SK-N-SH (cell line): ENCODE measurements around the gene DEAF1. TPM values are rescaled to one million over a fixed set of nuclear protein-coding genes. Genes with fewer than 3 reads are reported as not detected.

Experiments used
- CTCF ChIA-PET: fragments of 300-600, 350-600 bp; formaldehyde crosslinking; extraction: SDS; loops from one replicate; lab custom pipeline; 2021; lab: Yijun Ruan, JAX
- POLR2A ChIA-PET: fragments of 350-600 bp; sonication (Branson Sonifier 250); formaldehyde crosslinking; extraction: SDS; loops from one replicate; lab custom pipeline; 2020; ENCODE audit warnings: antibody characterized with exemption, inconsistent platforms; lab: Yijun Ruan, JAX
- DNase-seq: peaks from one replicate; pipeline ENCODE4 v3.0.0; 2012
- H2AFZ ChIP-seq: fragments of 200-600 bp; sonication (generic); 2 replicates; pipeline ENCODE4 v1.8.1; 2016; ENCODE audit warnings: antibody characterized with exemption, mild to moderate bottlenecking, low read depth
- H3F3A ChIP-seq: fragments of 200-600 bp; sonication (generic); replicated peaks from 2 replicates; pipeline ENCODE3; 2016; ENCODE audit warnings: antibody characterized with exemption, mild to moderate bottlenecking; ENCODE audit not compliant: insufficient read depth
- H3K27ac ChIP-seq, 2 experiments: fragments of 200-500 bp in 1 of 2; fragments of 200-600 bp in 1 of 2; sonication (Bioruptor generic) in 1 of 2; sonication (generic), shearing (Covaris generic) in 1 of 2; 2 replicates each; pipeline versions ENCODE4 v1.5.1 to v1.6.1; 2014 to 2016; ENCODE audit warnings: low read depth in 2 of 2, inconsistent platforms in 1 of 2, low read length in 1 of 2, mild to moderate bottlenecking in 1 of 2, mixed read lengths in 1 of 2
- H3K27me3 ChIP-seq: fragments of 200-600 bp; sonication (generic), shearing (Covaris generic); 2 replicates; pipeline ENCODE4 v1.6.1; 2016; ENCODE audit warnings: mixed run types; ENCODE audit not compliant: insufficient read depth
- H3K36me3 ChIP-seq, 2 experiments: fragments of 200-500 bp in 1 of 2; fragments of 200-600 bp in 1 of 2; sonication (Bioruptor generic) in 1 of 2; sonication (generic) in 1 of 2; replicated peaks in 1 of 2; 2 replicates each; pipeline versions ENCODE3 to v1.5.1; 2014 to 2016; ENCODE audit warnings: low read length in 1 of 2, mild to moderate bottlenecking in 1 of 2; ENCODE audit not compliant: insufficient read depth in 2 of 2, control insufficient read depth in 1 of 2
- H3K4me1 ChIP-seq, 2 experiments: fragments of 200-500 bp in 1 of 2; fragments of 200-600 bp in 1 of 2; sonication (Bioruptor generic) in 1 of 2; sonication (generic), shearing (Covaris generic) in 1 of 2; 2 replicates each; pipeline versions ENCODE4 v1.5.1 to v1.6.1; 2014 to 2016; ENCODE audit warnings: low read depth in 1 of 2, low read length in 1 of 2, mixed run types in 1 of 2; ENCODE audit not compliant: insufficient read depth in 2 of 2, control insufficient read depth in 1 of 2
- H3K4me2 ChIP-seq: fragments of 200-600 bp; sonication (generic), shearing (Covaris generic); 2 replicates; pipeline ENCODE4 v1.6.1; 2017; ENCODE audit warnings: mixed run types
- H3K4me3 ChIP-seq, 2 experiments: fragments of 200-500 bp in 1 of 2; fragments of 200-600 bp in 1 of 2; sonication (Bioruptor generic) in 1 of 2; sonication (generic), shearing (Covaris generic) in 1 of 2; 2 replicates each; pipeline versions ENCODE4 v1.5.1 to v1.8.1; 2014 to 2016; ENCODE audit warnings: low read depth in 2 of 2, inconsistent platforms in 1 of 2, low read length in 1 of 2, mild to moderate bottlenecking in 1 of 2, mixed read lengths in 1 of 2, moderate library complexity in 1 of 2
- H3K79me2 ChIP-seq: fragments of 200-600 bp; sonication (generic); 2 replicates; pipeline ENCODE4 v1.8.1; 2017; ENCODE audit warnings: mild to moderate bottlenecking; ENCODE audit not compliant: insufficient read depth
- H3K9ac ChIP-seq: fragments of 200-600 bp; sonication (generic); 2 replicates; pipeline ENCODE4 v1.6.1; 2017; ENCODE audit warnings: mixed run types
- H3K9me2 ChIP-seq: fragments of 200-600 bp; sonication (generic); 2 replicates; pipeline ENCODE4 v1.6.1; 2017; ENCODE audit warnings: mixed run types
- H3K9me3 ChIP-seq: fragments of 200-600 bp; sonication (generic); 2 replicates; pipeline ENCODE4 v1.6.1; 2017; ENCODE audit warnings: mixed run types, mild to moderate bottlenecking, moderate library complexity
- H4K20me1 ChIP-seq: fragments of 200-600 bp; sonication (generic); 2 replicates; pipeline ENCODE4 v1.6.1; 2017; ENCODE audit warnings: mild to moderate bottlenecking, mixed run types; ENCODE audit not compliant: insufficient read depth
- CTCF ChIP-seq: fragments of 200-600 bp; sonication (generic); IDR thresholded peaks from 2 replicates; pipeline ENCODE4 v1.6.1; 2017; ENCODE audit warnings: antibody characterized with exemption, mild to moderate bottlenecking, moderate library complexity
- FOSL2 ChIP-seq: IDR thresholded peaks from 2 replicates; pipeline ENCODE4 v1.4.0; 2012; ENCODE audit warnings: low read depth, mild to moderate bottlenecking, moderate library complexity, borderline replicate concordance
- GABPA ChIP-seq: IDR thresholded peaks from 2 replicates; pipeline ENCODE4 v1.4.0; 2012; ENCODE audit warnings: low read depth, mild to moderate bottlenecking
- NRF1 ChIP-seq: IDR thresholded peaks from 2 replicates; pipeline ENCODE4 v1.6.1; 2012; ENCODE audit warnings: low read depth, mild to moderate bottlenecking, low read length
- PBX3 ChIP-seq: IDR thresholded peaks from 2 replicates; pipeline ENCODE4; 2012
- POLR2AphosphoS5 ChIP-seq: IDR thresholded peaks from 2 replicates; pipeline ENCODE4 v1.6.1; 2012; ENCODE audit warnings: low read depth, low read length
- RAD21 ChIP-seq: IDR thresholded peaks from 2 replicates; pipeline ENCODE4 v1.6.1; 2012; ENCODE audit warnings: mild to moderate bottlenecking, low read length
- RCOR1 ChIP-seq: fragments of 150-350 bp; IDR thresholded peaks from 2 replicates; pipeline ENCODE4 v1.6.1; 2017; ENCODE audit warnings: antibody characterized with exemption, low read length
- RFX5 ChIP-seq: IDR thresholded peaks from 2 replicates; pipeline ENCODE4 v1.6.1; 2012; ENCODE audit warnings: mild to moderate bottlenecking, improper control_type of control experiment, low read length
- SIN3A ChIP-seq: IDR thresholded peaks from 2 replicates; pipeline ENCODE4 v1.6.1; 2012; ENCODE audit warnings: low read depth, mild to moderate bottlenecking, low read length, moderate library complexity, borderline replicate concordance
- SMC3 ChIP-seq: IDR thresholded peaks from 2 replicates; pipeline ENCODE4 v1.6.1; 2012; ENCODE audit warnings: low read depth, low read length, improper control_type of control experiment
- TAF1 ChIP-seq: IDR thresholded peaks from 2 replicates; pipeline ENCODE4 v1.6.1; 2012; ENCODE audit warnings: low read depth, mild to moderate bottlenecking, low read length, moderate library complexity, borderline replicate concordance
- TEAD4 ChIP-seq: IDR thresholded peaks from 2 replicates; pipeline ENCODE4 v1.4.0; 2012; ENCODE audit warnings: mild to moderate bottlenecking, borderline replicate concordance; ENCODE audit not compliant: insufficient read depth
- USF1 ChIP-seq: IDR thresholded peaks from 2 replicates; pipeline ENCODE4 v1.4.0; 2012; ENCODE audit warnings: low read depth, borderline replicate concordance
- YY1 ChIP-seq: IDR thresholded peaks from 2 replicates; pipeline ENCODE4 v1.4.0; 2012; ENCODE audit warnings: low read depth, mild to moderate bottlenecking
- WGBS: methylation state at CpG from one replicate; pipeline ENCODE4 v1.1.6; 2017; ENCODE audit warnings: low lambda C conversion rate; 5-methylcytosine and 5-hydroxymethylcytosine counted together
- polyA plus RNA-seq, 3 experiments: library from polyadenylated mRNA; depleted of rRNA; stranded (reverse); fragments of >200 nt; gene quantifications; 2 replicates each; pipeline ENCODE4 v1.2.3, GENCODE V29; 2012
- TF ChIP-seq, protein P1 (sequence below): fragments of 150-350 bp; IDR thresholded peaks from 2 replicates; pipeline ENCODE4 v1.6.1; 2017; ENCODE audit warnings: antibody characterized with exemption, low read length, low read depth, borderline replicate concordance
- TF ChIP-seq, protein P2 (sequence below): IDR thresholded peaks from 2 replicates; pipeline ENCODE4 v1.4.0; 2012; ENCODE audit warnings: low read depth

Gene DEAF1
- polyA plus RNA-seq, 1 of the 3 experiments (the other 2 are of a cell fraction): 40.6 TPM

DNA sequence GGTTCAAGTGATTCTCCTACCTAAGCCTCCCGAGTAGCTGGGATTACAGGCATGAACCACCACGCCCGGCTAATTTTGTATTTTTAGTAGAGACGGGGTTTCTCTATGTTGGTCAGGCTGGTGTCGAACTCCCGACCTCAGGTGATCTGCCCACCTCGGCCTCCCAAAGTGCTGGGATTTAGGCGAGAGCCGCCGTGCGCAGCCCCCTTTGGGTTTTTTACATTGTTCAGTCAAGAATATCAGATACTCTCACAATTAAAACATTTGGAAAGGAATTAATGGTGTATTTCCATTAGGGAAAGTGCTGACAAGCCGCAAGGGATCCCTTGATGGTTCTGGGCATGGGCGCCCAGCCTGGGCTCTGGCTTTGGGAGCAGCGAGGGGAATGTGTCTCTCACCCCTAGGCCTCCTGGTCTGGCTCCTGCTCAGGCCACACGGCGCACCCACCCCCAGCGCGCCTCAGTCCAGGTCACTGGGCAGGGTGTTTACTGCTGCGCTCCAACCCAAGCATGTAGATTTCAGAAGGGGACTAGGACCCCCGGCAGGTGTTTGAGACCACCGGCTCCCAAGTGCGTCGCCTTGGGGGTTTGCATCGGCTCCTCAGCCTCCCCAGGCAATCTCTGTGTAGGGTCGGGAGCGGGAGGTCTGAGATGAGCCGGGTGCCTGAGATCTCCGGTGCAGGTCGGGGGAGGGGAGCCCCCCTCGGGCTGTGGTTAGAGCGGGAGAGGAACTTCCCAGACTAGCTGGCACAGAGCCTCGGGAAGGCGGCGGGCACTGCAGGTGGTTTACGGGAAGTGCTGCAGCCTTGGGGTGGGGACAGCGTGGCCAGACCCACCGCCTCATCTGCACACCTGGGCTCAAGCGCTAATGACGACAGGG lies 78.5 kb downstream of the DEAF1 start:
- CTCF ChIA-PET: interaction anchor here (0.6 kb wide), 1 partner anchor 19 kb away, joined by 3 read pairs; no protein-coding TSS in a partner anchor
- DNase-seq: no peak
- POLR2A ChIA-PET: no interaction called here

More for the DNA sequence above, 78.5 kb downstream of the DEAF1 start:
- Histone ChIP-seq H3K4me1 (peaks cover 0 to 14% of the 10 kb centered on the region in 2 experiments; a peak in 1 of 4 replicates), H3K9ac (peak overlapping the region; percentile 77; the same call in 1 of the 2 replicates), H3K9me3 (no peaks in the 10 kb centered on the region)
- no peak for TF ChIP-seq PBX3
- TF ChIP-seq, protein P1, sequence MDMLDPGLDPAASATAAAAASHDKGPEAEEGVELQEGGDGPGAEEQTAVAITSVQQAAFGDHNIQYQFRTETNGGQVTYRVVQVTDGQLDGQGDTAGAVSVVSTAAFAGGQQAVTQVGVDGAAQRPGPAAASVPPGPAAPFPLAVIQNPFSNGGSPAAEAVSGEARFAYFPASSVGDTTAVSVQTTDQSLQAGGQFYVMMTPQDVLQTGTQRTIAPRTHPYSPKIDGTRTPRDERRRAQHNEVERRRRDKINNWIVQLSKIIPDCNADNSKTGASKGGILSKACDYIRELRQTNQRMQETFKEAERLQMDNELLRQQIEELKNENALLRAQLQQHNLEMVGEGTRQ: no peak
- no peak for TF ChIP-seq NRF1
- TF ChIP-seq SIN3A: no peak
- TF ChIP-seq FOSL2: no peak
- TF ChIP-seq RCOR1: no peak
- TF ChIP-seq POLR2AphosphoS5: no peak
- TF ChIP-seq TAF1: no peak
- no peak for TF ChIP-seq RAD21
- TF ChIP-seq, protein P2, sequence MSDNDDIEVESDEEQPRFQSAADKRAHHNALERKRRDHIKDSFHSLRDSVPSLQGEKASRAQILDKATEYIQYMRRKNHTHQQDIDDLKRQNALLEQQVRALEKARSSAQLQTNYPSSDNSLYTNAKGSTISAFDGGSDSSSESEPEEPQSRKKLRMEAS: no peak
- TF ChIP-seq SMC3: no peak
- TF ChIP-seq RFX5: no peak
- no peak for TF ChIP-seq YY1
- no peak for TF ChIP-seq TEAD4
- no peak for TF ChIP-seq GABPA
- TF ChIP-seq USF1: no peak
- TF ChIP-seq CTCF: no peak
- TF ChIP-seq, all 33 proteins: peak for 0
- H2AFZ ChIP-seq: no peak overlapping the region
- H3K36me3 ChIP-seq: peaks cover 7 to 22% of the 10 kb centered on the region in 2 experiments
- peak overlapping the region; percentile 0 to 76; a peak in 2 of 4 replicates for H3K27ac ChIP-seq
- WGBS: 87% methylated on average over 34 of the region's 39 CpGs
- no peaks in the 10 kb centered on the region for H3K27me3 ChIP-seq
- peak overlapping the region; percentile 96; the same call in 1 of the 2 replicates for H3K4me2 ChIP-seq
- no peaks in the 10 kb centered on the region for H3K9me2 ChIP-seq
- H3K4me3 ChIP-seq: peak overlapping the region; percentile 56 to 77; a peak in 1 of 4 replicates
- peaks cover 31% of the 10 kb centered on the region for H4K20me1 ChIP-seq
- peaks cover 8% of the 10 kb centered on the region; the same call in 1 of the 2 replicates for H3K79me2 ChIP-seq
- no peaks in the 10 kb centered on the region for H3F3A ChIP-seq
